CD14-positive monocyte (primary cell): ENCODE data around the gene HECTD4. TPM values are rescaled to one million over a fixed set of nuclear protein-coding genes. Genes with fewer than 3 reads are reported as not detected.

Experiments
- DNase-seq, 3 donors: peaks; one replicate each; pipeline ENCODE4 v3.0.0-alpha.2; 2011 to 2022
- H2AFZ ChIP-seq: 2 replicates; pipeline ENCODE4 v1.6.0; 2012; ENCODE audit warnings: mild to moderate bottlenecking, low read depth, low read length, inconsistent platforms; ENCODE audit not compliant: insufficient read depth, poor library complexity, severe bottlenecking
- H3K27ac ChIP-seq, 2 donors: 1 replicate in 1 of 2; 2 replicates in 1 of 2; pipeline ENCODE4 v1.5.1; 2012 to 2013; ENCODE audit warnings: low read length in 2 of 2, control low read depth in 1 of 2, inconsistent platforms in 1 of 2, low read depth in 1 of 2, mild to moderate bottlenecking in 1 of 2
- H3K27me3 ChIP-seq, 2 donors: one replicate each; pipeline versions ENCODE4 v1.6.0 to v1.6.1; 2011 to 2013; ENCODE audit warnings: low read length in 2 of 2; ENCODE audit not compliant: control insufficient read depth in 2 of 2, insufficient read depth in 2 of 2
- H3K36me3 ChIP-seq, 2 donors: replicated peaks in 1 of 2; 1 replicate in 1 of 2; 2 replicates in 1 of 2; pipeline versions ENCODE4 v1.5.1 to v1.6.1; 2012 to 2013; ENCODE audit warnings: low read length in 2 of 2, control low read depth in 1 of 2, inconsistent platforms in 1 of 2, mild to moderate bottlenecking in 1 of 2; ENCODE audit not compliant: insufficient read depth in 2 of 2, control insufficient read depth in 1 of 2
- H3K4me1 ChIP-seq, 2 donors: 1 replicate in 1 of 2; 2 replicates in 1 of 2; pipeline versions ENCODE4 v1.5.1 to v1.6.1; 2012 to 2013; ENCODE audit warnings: low read length in 2 of 2, control low read depth in 1 of 2, inconsistent platforms in 1 of 2, mild to moderate bottlenecking in 1 of 2, moderate library complexity in 1 of 2; ENCODE audit not compliant: insufficient read depth in 2 of 2, control insufficient read depth in 1 of 2
- H3K4me2 ChIP-seq: replicated peaks from 2 replicates; pipeline ENCODE3; 2012; ENCODE audit warnings: low read length, moderate library complexity, mild to moderate bottlenecking; ENCODE audit not compliant: poor library complexity, severe bottlenecking; ENCODE audit errors: extremely low read depth
- H3K4me3 ChIP-seq, 3 experiments: fragments of 200-600 bp in 1 of 3; sonication (generic) in 1 of 3; replicated peaks in 1 of 3; 1 replicate in 2 of 3; 2 replicates in 1 of 3; pipeline ENCODE4 v1.5.1; 2011 to 2013; ENCODE audit warnings: low read length in 3 of 3, mild to moderate bottlenecking in 3 of 3, control low read depth in 2 of 3, low read depth in 2 of 3, inconsistent platforms in 1 of 3, moderate library complexity in 1 of 3
- H3K79me2 ChIP-seq: 2 replicates; pipeline ENCODE4 v1.6.0; 2012; ENCODE audit warnings: mild to moderate bottlenecking, control low read depth, inconsistent platforms, low read length, moderate library complexity; ENCODE audit not compliant: insufficient read depth
- H3K9ac ChIP-seq: 2 replicates; pipeline ENCODE4 v1.6.0; 2017; ENCODE audit warnings: low read length, mild to moderate bottlenecking; ENCODE audit not compliant: insufficient read depth, poor library complexity, severe bottlenecking
- H3K9me3 ChIP-seq, 2 donors: replicated peaks in 1 of 2; 1 replicate in 1 of 2; 2 replicates in 1 of 2; pipeline versions ENCODE4 v1.5.1 to v1.6.1; 2012 to 2013; ENCODE audit warnings: low read length in 2 of 2, control low read depth in 1 of 2; ENCODE audit not compliant: control insufficient read depth in 1 of 2, insufficient read depth in 1 of 2
- H4K20me1 ChIP-seq: 2 replicates; pipeline ENCODE4 v1.6.0; 2012; ENCODE audit warnings: mild to moderate bottlenecking, low read length, control low read depth, moderate library complexity; ENCODE audit not compliant: insufficient read depth
- H3K27ac Mint-ChIP-seq, 7 donors: one replicate each; pipeline ENCODE4 v1.8.0; 2020; ENCODE audit warnings: mild to moderate bottlenecking in 7 of 7, mixed read lengths in 7 of 7, moderate library complexity in 6 of 7, inconsistent platforms in 2 of 7
- H3K27me3 Mint-ChIP-seq, 3 donors: one replicate each; pipeline ENCODE4 v1.8.0; 2021 to 2022; ENCODE audit warnings: low read depth in 3 of 3, mild to moderate bottlenecking in 3 of 3, mixed read lengths in 3 of 3, moderate library complexity in 3 of 3, inconsistent platforms in 1 of 3
- H3K36me3 Mint-ChIP-seq, 2 donors: one replicate each; pipeline ENCODE4 v1.8.0; 2020; ENCODE audit warnings: mixed read lengths in 2 of 2, inconsistent platforms in 1 of 2, mild to moderate bottlenecking in 1 of 2
- H3K4me1 Mint-ChIP-seq: one replicate; pipeline ENCODE4 v1.8.0; 2020; ENCODE audit warnings: mild to moderate bottlenecking, mixed read lengths
- H3K4me3 Mint-ChIP-seq, 2 donors: one replicate each; pipeline ENCODE4 v1.8.0; 2020; ENCODE audit warnings: mild to moderate bottlenecking in 2 of 2, mixed read lengths in 2 of 2, moderate library complexity in 1 of 2
- H3K9me3 Mint-ChIP-seq, 7 donors: one replicate each; pipeline ENCODE4 v1.8.0; 2020 to 2022; ENCODE audit warnings: mixed read lengths in 7 of 7, mild to moderate bottlenecking in 6 of 7, moderate library complexity in 6 of 7, inconsistent platforms in 2 of 7
- CTCF ChIP-seq: fragments of 200-600 bp; IDR thresholded peaks from one replicate; pipeline ENCODE4 v1.8.0; 2022; ENCODE audit warnings: antibody characterized with exemption, mild to moderate bottlenecking
- WGBS: methylation state at CpG from one replicate; pipeline ENCODE4 v1.1.5; 2013; ENCODE audit warnings: missing lambda C conversion rate; ENCODE audit not compliant: insufficient coverage; 5-methylcytosine and 5-hydroxymethylcytosine counted together
- intact Hi-C, 2 donors: fragments of 100-400 bp; cut with micrococcal nuclease; formaldehyde crosslinking; loops; one replicate each; pipeline versions ENCODE4 v1.15.0 to v1.15.1; 2023
- polyA plus RNA-seq, 3 donors: library from polyadenylated mRNA; depleted of rRNA in 1 of 3; unstranded in 2 of 3; stranded (reverse) in 1 of 3; fragments of 300-500 nt in 2 of 3; fragments of >200 nt in 1 of 3; fragmentation: Illumina TruSeq in 2 of 3; gene quantifications; 1 replicate in 2 of 3; 2 replicates in 1 of 3; pipeline ENCODE4 v1.2.3, GENCODE V29; 2012 to 2021

Gene HECTD4
- polyA plus RNA-seq, 3 donors, result 0.73 to 18.3 (median 2.4) TPM

GRCh38 chr12:112199136-112199535 is 183.1 kb downstream of the HECTD4 start:
- WGBS, result 60% methylated on average over 3 of the region's 4 CpGs
- peaks cover 62 to 97% of the 10 kb centered on the region in 2 donors for H3K36me3 ChIP-seq
- H3K4me1 Mint-ChIP-seq, result no peaks in the 10 kb centered on the region

GRCh38 chr12:112198120-112198733 is 184.0 kb downstream of the HECTD4 start:
- DNase-seq, result peak in 2 of 3 donors; percentile 3
- H3K9ac ChIP-seq, result no peak overlapping the region
- intact Hi-C loops, result no loop called here
- peaks cover 64 to 97% of the 10 kb centered on the region in 2 donors for H3K36me3 ChIP-seq
- H3K4me3 Mint-ChIP-seq, result no peak overlapping the region
- H3K9me3 ChIP-seq, result no peaks in the 10 kb centered on the region
- no peak overlapping the region for H3K4me3 ChIP-seq
- TF ChIP-seq CTCF, result peak; percentile 51
- no peaks in the 10 kb centered on the region for H3K27me3 Mint-ChIP-seq
- peak overlapping the region in 1 of 2 donors; percentile 8 for H3K27ac ChIP-seq
- no peaks in the 10 kb centered on the region for H3K79me2 ChIP-seq
- H3K27me3 ChIP-seq, result no peaks in the 10 kb centered on the region
- no peaks in the 10 kb centered on the region for H3K9me3 Mint-ChIP-seq
- H3K36me3 Mint-ChIP-seq, result peaks cover 60 to 90% of the 10 kb centered on the region in 2 donors
- H3K4me2 ChIP-seq, result no peak overlapping the region
- no peaks in the 10 kb centered on the region for H3K4me1 ChIP-seq
- no peak overlapping the region for H3K27ac Mint-ChIP-seq
- H4K20me1 ChIP-seq, result no peaks in the 10 kb centered on the region
- 88% methylated on average over 4 of the region's 9 CpGs for WGBS
- H2AFZ ChIP-seq, result no peak overlapping the region
- no peaks in the 10 kb centered on the region for H3K4me1 Mint-ChIP-seq

More at GRCh38 chr12:112199136-112199535, 183.1 kb downstream of the HECTD4 start:
- H3K4me2 ChIP-seq, result no peak overlapping the region
- Mint-ChIP-seq H3K27ac (no peak overlapping the region), H3K9me3 (no peaks in the 10 kb centered on the region), H3K36me3 (peaks cover 57 to 88% of the 10 kb centered on the region in 2 donors), H3K4me3 (no peak overlapping the region), H3K27me3 (no peaks in the 10 kb centered on the region)
- no peaks in the 10 kb centered on the region for H3K9me3 ChIP-seq
- H2AFZ ChIP-seq, result no peak overlapping the region
- no peaks in the 10 kb centered on the region for H3K4me1 ChIP-seq
- intact Hi-C loops, result no loop called here
- no peak for TF ChIP-seq CTCF
- H3K27ac ChIP-seq, result no peak overlapping the region
- no peaks in the 10 kb centered on the region for H3K79me2 ChIP-seq
- H3K27me3 ChIP-seq, result no peaks in the 10 kb centered on the region
- DNase-seq, result no peak
- no peaks in the 10 kb centered on the region for H4K20me1 ChIP-seq
- no peak overlapping the region for H3K4me3 ChIP-seq
- no peak overlapping the region for H3K9ac ChIP-seq
